DOHH2 (cell line): ENCODE data around the gene C19orf25.

Source experiments
- CTCF ChIP-seq: fragments of 200-600 bp; sonication (generic); IDR thresholded peaks from one replicate; pipeline ENCODE4 v1.5.1; 2014; ENCODE audit warnings: antibody characterized with exemption, mild to moderate bottlenecking, low read depth, low read length; ENCODE audit not compliant: poor library complexity, severe bottlenecking
- EZH2phosphoT487 ChIP-seq: fragments of 200-600 bp; sonication (generic); IDR thresholded peaks from 2 replicates; pipeline ENCODE4 v1.6.1; 2017; ENCODE audit warnings: borderline replicate concordance, mild to moderate bottlenecking, antibody characterized with exemption, low read length, moderate library complexity, mixed read lengths

GRCh38 chr19:1453525-1454364, 25.3 kb downstream of the C19orf25 start:
- TF ChIP-seq CTCF (no peak), EZH2phosphoT487 (no peak)
